NCI-H82 treated with DMSO at 0.1 percent for 48 hours (cell line): ENCODE measurements around the gene PADI6.

Experiments
- DNase-seq: peaks from one replicate; lab custom pipeline; 2025; ENCODE audit not compliant: unreplicated experiment; lab: John Stamatoyannopoulos, UW

Gene PADI6

DNA sequence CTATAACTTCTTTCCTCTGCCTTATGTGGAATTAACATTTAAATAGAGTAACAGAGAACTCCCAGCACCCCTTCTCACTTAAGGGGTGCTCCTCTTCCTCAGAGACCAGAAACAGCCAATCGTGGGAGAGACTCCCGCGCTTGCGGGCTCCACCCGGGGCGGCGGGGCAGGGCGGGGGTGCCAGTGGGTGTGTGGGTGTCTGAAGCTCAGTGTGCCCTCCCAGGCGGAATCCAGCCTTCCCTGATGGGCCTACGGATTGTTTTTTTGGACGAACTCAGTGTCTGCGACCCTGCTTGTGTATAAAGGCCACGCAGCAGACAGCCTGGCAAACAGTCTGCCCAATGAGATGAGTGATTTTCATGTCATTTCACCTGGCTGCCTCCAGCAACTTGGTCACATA is 61.3 kb downstream of the PADI6 start:
- no peak for DNase-seq

DNA sequence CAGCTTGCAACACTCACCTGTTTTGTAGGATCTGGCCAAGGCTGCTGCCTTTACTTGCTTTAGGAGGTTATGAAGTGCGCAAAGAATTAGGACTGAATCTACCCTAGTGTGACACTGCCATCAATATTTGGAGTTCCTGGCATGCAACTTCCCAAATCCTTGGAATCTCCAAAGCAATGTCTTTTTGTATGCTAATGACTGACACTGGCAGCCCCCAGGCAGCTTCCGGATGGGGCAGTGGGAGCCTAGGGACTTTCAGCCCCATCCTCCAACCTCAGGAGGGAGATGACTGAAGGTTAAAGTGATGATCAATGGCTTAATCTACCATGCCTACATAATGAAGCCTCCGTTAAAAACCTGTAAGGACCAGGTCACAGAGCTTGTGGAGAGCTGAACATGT is 62.0 kb downstream of the PADI6 start:
- DNase-seq: no peak

DNA sequence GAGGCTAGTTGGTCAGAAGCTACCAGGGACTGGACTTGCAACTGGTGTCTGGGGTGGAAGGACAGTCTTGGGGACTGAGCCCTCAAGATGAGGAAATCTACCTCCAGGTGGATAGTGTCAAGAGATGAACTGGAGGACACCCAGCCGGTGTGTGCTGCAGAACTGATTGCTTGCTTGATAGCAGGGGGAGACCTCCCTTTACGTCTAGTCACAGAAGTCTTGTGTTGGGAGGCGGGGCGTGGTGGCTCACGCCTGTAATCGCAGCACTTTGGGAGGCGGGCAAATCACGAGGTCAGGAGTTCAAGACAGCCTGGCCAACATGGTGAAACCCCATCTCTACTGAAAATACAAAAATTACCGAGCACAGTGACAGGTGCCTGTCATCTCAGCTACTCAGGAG is 62.6 kb downstream of the PADI6 start:
- DNase-seq: no peak

DNA sequence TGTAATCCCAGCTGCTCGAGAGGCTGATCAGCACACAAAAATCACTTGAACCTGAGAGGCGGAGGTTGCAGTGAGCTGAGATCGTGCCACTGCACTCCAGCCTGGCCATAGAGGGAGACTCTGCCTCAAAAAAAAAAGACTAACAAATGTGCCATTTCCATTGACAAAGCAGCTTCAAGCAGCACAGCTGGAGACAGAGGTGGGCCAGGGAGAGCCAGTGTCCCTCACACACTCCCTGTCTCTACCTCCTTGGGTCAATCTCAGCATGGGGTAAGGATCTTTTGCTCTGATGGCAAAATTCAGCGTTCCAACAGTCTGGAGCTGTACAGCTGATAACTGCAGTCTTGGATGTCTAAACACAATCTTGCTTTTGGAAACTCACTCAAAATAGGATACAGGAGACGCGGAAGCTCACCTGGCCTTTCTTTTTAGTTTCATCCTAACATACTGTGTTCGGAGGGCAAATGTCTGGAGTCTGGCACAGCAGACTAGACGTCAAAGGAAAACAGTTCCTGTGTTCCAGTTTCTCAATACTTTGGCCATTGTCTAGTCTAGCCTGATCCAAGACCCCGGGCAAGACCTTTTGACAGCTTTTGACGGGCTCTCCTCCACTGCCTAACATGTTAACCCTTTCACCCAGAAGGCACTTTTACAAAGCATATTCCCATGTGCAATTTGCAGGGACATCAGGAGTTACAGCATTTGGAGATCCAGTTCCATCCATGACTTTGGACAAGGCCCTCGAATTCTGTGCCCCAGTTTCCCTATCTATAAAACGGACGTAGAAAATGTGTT is 64.6 kb downstream of the PADI6 start:
- DNase-seq: no peak

DNA sequence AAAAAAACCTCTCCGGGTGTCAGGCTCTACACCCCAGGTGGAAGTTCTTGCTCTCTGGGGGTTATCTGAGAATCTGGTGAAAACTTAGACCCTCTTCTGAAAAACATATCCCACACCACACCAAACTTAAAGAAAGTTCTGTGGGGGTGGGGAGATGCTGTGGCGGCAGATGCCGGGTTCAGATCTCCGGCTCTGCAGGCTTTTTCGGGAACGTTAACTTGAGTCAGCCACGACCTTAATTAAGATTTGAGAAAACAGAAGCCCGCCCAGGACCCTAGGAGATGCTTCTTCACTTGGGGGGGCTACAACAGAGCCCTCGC is 65.2 kb downstream of the PADI6 start:
- no peak for DNase-seq

DNA sequence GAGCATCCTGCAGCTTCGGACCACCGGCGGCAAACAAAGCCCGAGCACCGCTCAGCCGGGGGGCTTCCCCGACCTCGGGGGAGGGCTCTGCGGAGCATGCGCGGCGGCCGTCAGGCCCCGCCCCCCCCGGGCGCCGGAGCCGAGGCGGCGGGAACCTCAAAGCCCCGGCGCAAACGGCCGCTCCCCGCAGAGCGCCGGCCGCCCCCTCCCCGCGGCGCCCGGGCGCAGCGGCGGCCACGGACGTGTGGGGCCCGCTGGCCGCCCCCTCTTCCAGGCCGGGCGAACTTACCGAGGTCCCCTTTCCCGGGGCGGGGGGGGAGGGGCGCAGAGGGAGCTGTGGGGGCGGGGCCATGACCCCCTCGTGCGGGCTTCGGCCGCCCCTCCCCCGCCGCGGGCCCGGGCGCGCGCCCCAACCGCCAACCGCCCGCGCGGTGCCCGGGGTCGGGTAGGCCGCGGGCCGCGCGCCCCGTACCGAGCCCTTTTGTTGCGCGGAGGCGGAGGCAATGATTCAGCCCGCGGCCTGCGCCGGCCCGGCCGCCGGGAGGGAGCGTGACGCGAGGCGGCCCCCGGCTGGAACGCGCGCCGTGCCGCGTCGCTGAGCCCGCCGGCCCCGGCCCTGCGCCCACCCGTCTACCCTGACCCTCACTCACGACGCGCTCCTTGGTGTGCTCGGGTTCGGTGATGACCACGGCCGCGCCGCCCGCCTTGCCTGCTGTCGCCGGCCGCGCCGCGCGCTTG is 65.8 kb downstream of the PADI6 start:
- no peak for DNase-seq

DNA sequence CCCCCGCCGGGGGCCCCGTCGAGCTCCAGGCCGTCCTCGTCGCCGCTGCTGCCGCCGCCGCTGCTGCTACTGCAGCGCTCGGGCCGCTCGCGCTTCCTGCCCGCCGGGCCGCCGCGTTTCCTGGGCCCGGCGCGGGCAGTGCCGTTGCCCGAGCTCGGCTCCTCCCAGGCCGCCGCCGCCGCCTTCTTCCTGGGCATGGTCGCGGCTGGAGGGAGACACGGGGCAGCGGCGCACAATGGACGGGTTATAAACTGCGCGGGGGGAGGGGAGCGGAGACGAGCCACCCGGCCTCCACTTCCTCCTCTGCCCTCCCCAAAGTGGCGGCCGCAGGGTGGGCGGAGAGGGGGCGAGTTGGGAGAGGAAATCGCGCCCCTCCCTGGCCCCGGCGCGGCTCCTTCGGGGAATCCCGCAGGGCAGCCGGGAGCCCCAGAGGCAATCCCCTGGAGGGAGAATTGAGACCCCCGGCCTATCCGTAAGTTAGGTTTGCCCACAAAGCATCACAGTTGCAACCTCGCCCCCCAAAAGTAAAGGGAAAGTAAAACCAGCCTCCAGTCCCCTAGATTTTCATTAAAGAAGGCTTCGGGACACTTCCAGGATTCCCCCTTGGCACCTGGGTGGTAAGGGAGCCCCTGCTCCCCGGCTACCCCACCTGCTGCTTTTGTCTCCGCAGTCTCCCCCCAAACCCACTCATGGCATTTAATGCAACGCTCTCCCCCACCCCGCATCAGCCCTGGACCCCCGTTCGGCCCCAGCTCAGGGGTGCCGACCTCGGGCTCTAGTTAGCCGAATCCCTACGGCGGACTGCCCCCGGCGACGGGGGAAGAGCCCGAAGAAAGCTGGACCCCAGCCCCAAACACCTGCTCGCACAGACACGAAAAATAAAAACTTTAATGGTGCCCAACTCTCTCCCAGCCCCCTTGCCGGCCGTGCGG is 66.6 kb downstream of the PADI6 start:
- DNase-seq: peak; percentile 25

DNA sequence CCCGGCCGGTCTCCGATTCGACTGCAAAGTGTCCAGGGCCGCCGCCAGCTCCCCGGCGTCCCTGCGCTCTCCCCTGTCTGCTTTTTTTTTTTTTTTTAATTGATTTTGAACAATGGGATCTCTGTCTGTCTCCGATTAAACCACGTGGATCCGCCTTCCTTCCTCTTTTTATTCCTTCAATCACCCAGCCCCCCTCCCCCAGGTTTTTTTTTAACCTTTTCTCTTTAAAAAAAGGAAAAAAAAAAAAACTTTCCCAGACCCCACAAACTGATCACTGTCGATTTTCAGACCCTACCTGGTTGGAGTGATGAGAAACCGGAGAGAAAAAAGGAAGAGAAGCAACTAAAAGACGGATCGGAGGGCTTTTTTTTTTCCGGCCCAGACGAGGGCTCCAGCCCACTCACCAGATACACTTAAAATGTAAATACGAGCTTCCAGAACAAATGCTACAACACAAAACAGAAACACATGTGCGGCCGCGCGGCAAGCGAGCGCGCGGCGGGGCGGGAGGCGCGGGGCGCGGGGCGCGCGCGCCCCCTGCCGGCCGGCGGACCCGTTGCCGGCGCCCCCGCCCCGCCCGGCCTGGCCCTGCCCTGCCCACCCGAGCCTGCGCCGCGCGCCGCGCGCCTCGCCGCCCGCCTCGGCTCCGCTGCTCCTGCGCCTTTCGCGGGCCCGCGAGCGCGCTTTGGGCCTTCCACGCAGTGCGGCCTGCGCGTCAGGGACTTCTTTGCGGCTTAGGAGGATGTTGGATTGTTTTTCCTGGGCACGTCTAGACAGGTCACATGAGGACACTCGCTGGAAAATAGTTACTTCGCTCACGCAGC is 67.5 kb downstream of the PADI6 start, which contains the start of gene RCC2:
TSS of gene RCC2 (minus strand) at position 428 of the 824 bp plus-strand sequence. CDS start 1,163 bp downstream, outside the sequence.
- peak; percentile 53 for DNase-seq

DNA sequence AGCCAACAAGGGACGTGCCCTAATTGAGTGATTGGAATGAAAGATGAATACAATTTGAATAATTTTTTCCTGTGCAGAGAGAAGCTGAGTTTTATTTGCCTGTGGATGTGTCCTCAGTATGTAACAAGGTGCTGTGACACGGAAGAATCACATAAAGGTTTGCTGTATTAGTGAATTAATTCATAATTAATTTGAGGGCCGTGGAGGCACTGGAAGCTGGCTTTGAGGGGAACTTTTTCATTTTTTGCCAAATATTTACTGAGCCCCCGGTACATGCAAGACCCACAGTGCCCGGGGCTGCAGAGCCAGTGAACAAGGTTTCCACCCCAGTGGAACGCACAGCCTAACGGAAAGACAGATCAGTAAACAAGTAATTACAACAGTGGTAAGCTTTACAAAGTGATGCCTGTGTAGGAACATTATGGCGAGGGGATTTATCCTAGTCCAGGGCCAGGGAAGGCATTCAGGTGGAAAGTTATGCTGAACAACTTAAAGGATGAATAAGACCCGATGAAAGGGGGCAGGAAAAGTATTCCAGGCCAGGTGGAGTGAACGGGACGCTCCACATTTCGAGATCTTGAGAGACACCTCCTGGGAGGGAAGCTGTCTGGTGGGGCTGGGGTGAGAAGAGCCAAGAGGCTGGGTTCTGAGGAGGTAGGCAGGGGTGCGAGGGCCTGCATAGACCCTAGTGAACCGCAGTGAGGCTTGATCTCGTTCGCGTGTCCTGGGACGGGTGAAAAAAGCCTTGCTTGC is 68.3 kb downstream of the PADI6 start:
- DNase-seq: no peak

DNA sequence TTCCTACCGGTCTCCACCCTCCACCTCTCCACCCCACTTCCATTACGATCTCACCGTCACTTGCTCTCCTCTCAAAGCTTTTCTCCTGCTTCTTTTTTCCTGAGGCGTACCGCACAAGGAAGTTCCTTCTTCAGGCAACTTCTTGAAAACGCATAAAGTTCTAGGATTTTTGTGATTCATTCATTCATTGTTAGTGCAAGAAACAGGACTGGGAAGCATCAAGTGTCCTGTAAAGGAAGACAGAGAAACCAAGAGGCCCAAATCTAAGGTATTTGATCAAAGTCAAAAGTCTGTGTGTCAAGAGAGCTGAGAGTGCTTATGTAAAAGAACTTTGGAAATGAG is 68.8 kb downstream of the PADI6 start:
- no peak for DNase-seq

DNA sequence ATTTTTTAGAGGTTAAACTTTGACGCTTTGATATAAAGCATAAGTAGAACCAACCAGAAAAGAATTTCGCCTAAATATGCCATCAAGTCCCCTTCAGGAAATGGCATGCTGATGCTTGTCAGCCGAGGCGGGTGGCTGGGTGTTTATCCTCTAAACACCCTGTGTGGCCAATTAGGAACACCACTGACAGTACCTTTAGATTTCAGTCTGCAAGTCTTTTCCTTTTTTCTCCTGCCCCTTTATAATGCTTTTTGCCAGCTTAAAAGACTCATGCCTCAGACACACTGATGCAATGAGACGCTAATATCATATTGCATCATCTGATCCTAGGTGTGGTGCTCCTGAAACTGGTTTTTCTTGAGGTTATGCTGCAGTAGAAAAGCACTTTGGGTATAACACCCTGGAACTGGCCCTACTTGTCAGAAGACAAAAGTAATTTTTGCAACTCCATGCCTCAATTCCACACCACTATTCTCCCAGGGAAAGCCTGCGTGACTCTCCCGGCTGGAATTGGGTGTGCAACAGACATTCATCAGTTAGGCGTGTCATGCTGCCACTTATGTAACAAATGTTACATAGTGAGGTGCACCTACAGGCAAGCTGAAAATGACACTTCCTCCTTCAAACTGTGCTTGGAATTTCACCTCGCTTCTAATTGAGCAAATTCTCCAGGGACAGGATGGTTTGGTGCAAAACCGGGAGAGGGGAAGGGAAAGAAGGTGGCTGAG is 69.4 kb downstream of the PADI6 start:
- DNase-seq: no peak

DNA sequence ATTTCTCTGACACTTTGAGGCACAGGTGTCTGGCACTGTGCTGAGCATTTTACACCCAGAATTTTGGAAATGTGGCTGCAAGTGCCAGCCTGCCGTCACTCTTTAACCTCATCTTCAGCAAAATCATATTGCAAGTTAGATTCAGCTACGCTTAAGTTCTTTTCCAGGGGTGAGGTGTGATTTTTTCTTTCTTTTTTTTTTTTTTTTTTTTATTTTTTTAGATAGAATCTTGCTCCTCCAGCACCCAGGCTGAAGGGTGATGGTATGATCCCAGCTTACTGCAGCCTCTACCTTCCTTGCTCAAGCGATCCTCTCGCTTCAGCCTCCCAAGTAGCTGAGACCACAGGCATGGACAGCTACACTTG is 70.0 kb downstream of the PADI6 start:
- no peak for DNase-seq

DNA sequence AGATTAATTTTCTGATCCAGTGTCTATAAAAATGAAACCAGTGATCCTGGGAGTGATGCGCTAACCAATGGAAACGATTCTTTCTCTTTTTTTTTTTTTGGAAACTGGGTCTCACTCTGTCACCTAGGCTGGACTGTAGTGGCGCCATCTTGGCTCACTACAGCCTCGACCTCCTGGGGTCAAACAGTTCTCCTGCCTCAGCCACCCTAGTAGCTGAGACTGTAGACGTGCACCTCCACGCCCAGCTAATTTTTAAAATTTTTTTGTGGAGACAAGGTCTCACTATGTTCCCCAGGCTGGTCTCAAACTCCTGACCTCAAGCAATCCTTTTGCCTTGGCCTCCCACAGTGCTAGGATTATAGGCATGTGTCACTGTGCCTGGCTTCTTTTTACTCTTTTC is 70.8 kb downstream of the PADI6 start:
- DNase-seq: no peak

DNA sequence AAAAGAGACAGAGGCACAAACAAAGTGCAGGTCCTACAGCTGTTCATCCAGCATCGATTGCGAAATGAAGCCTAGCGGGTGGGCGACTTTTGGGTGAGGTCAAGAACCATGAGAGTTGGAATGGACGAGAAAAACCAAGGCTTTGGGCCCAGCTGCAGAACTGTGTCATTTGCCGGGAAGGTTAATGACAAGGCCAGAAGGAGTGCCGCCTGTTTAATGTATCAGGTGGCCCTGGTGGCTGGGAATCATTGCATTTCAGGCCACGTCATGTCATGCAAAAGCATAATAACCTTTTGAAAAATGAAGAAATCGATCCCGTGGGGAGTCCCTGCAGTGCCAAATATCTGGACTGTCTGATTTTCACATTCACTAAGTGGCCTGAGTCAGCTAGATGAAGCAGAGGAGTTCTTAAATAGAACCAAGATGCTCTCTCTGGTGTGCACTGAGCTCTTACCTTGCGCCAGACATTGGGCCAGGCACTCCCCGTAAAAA is 75.6 kb downstream of the PADI6 start:
- no peak for DNase-seq
